OCI-LY7 (cell line): ENCODE measurements around the gene ACSL6. TPM values are rescaled to one million over a fixed set of nuclear protein-coding genes. Genes with fewer than 3 reads are reported as not detected.

Experiments used
- BruUV-seq: library from RNA; stranded (reverse); fragments of 400-500 nt; replicated peaks from 2 replicates; lab custom pipeline; 2021; lab: Mats Ljungman, UMichigan
- CTCF ChIA-PET: fragments of 300-600 bp; sonication (Branson Sonifier 250); formaldehyde crosslinking; loops from one replicate; lab custom pipeline; 2022; ENCODE audit warnings: antibody characterized with exemption; ENCODE audit not compliant: unreplicated experiment; lab: Charles Lee
- POLR2A ChIA-PET: fragments of 300-600 bp; sonication (Branson Sonifier 250); formaldehyde crosslinking; loops from one replicate; lab custom pipeline; 2022; ENCODE audit warnings: antibody characterized with exemption; lab: Charles Lee
- DNase-seq: peaks from one replicate; pipeline ENCODE4 v3.0.0-alpha.2; 2015; ENCODE audit warnings: low spot score
- H2AFZ ChIP-seq: fragments of 200-600 bp; sonication (generic), shearing (Covaris generic); 2 replicates; pipeline ENCODE4 v1.6.1; 2014; ENCODE audit warnings: mild to moderate bottlenecking, antibody characterized with exemption, low read length, moderate library complexity
- H3K27ac ChIP-seq: fragments of 200-600 bp; sonication (generic); 2 replicates; pipeline ENCODE4 v1.5.1; 2014; ENCODE audit warnings: mixed run types, low read depth, mild to moderate bottlenecking, moderate library complexity, low read length, inconsistent platforms; ENCODE audit not compliant: poor library complexity, severe bottlenecking
- H3K36me3 ChIP-seq: fragments of 200-600 bp; sonication (generic); 2 replicates; pipeline ENCODE4 v1.6.1; 2014; ENCODE audit warnings: mild to moderate bottlenecking, antibody characterized with exemption, low read length, moderate library complexity, mixed read lengths; ENCODE audit not compliant: insufficient read depth
- H3K4me1 ChIP-seq: fragments of 200-600 bp; sonication (generic); 2 replicates; pipeline ENCODE4 v1.5.1; 2014; ENCODE audit warnings: mild to moderate bottlenecking, low read length; ENCODE audit not compliant: insufficient read depth, poor library complexity, severe bottlenecking
- H3K4me2 ChIP-seq: fragments of 200-600 bp; sonication (generic); 2 replicates; pipeline ENCODE4 v1.6.1; 2014; ENCODE audit warnings: mild to moderate bottlenecking, low read length
- H3K4me3 ChIP-seq: fragments of 200-600 bp; sonication (generic); 2 replicates; pipeline ENCODE4 v1.5.1; 2014; ENCODE audit warnings: mild to moderate bottlenecking, low read depth, low read length; ENCODE audit not compliant: poor library complexity, severe bottlenecking
- H3K79me2 ChIP-seq: fragments of 200-600 bp; sonication (generic); 2 replicates; pipeline ENCODE4 v1.6.1; 2016; ENCODE audit warnings: low read depth, mild to moderate bottlenecking, low read length, moderate library complexity, mixed read lengths; ENCODE audit not compliant: insufficient read depth
- H3K9me2 ChIP-seq: fragments of 200-600 bp; sonication (generic); 2 replicates; pipeline ENCODE4 v1.6.1; 2016; ENCODE audit warnings: mild to moderate bottlenecking, low read length, mixed read lengths; ENCODE audit not compliant: insufficient read depth
- H3K9me3 ChIP-seq: fragments of 200-600 bp; sonication (generic); 2 replicates; pipeline ENCODE4 v1.6.1; 2014; ENCODE audit warnings: mild to moderate bottlenecking, mixed run types, low read length, mixed read lengths
- H4K20me1 ChIP-seq: fragments of 200-600 bp; sonication (generic); 2 replicates; pipeline ENCODE4 v1.6.1; 2014; ENCODE audit warnings: mild to moderate bottlenecking, antibody characterized with exemption, low read length, moderate library complexity, mixed read lengths; ENCODE audit not compliant: insufficient read depth
- CTCF ChIP-seq: fragments of 200-600 bp; sonication (generic); conservative IDR thresholded peaks from 2 replicates; pipeline ENCODE4 v1.5.1; 2014; ENCODE audit warnings: mild to moderate bottlenecking, antibody characterized with exemption, low read length, moderate library complexity, mixed read lengths
- EZH2phosphoT487 ChIP-seq: fragments of 200-600 bp; sonication (generic); IDR thresholded peaks from 2 replicates; pipeline ENCODE4 v1.6.1; 2018; ENCODE audit warnings: low read depth, borderline replicate concordance, mild to moderate bottlenecking, mixed run types, antibody characterized with exemption, low read length, moderate library complexity, mixed read lengths
- intact Hi-C: fragments of 100-400 bp; cut with micrococcal nuclease; formaldehyde crosslinking; loops from one replicate; pipeline ENCODE4 v1.10.0; 2022; ENCODE audit not compliant: unreplicated experiment
- total RNA-seq, 2 experiments: library from RNA; depleted of rRNA in 1 of 2; stranded (reverse); fragments of >200 nt in 1 of 2; shearing (Covaris generic) in 1 of 2; gene quantifications; 2 replicates each; pipeline ENCODE4 v1.2.3, GENCODE V29; 2014 to 2022

Gene ACSL6
- total RNA-seq, 2 experiments from 2014 or later = not detected

- Histone ChIP-seq H3K79me2 (no peaks in the 10 kb centered on the region), H3K4me1 (no peaks in the 10 kb centered on the region), H3K9me3 (no peaks in the 10 kb centered on the region), H4K20me1 (no peaks in the 10 kb centered on the region), H3K4me2 (no peak overlapping the region), H3K9me2 (no peaks in the 10 kb centered on the region), H3K27ac (no peak overlapping the region), H2AFZ (no peak overlapping the region), H3K4me3 (no peak overlapping the region), H3K36me3 (no peaks in the 10 kb centered on the region)
- BruUV-seq = no TSS peak
- ChIA-PET POLR2A (no interaction called here), CTCF (no interaction called here)
- TF ChIP-seq CTCF = no peak
- TF ChIP-seq EZH2phosphoT487 = no peak
- intact Hi-C loops = no loop called here
- DNase-seq = no peak
These were observed 13.4 kb upstream of the ACSL6 start for GRCh38 chr5:132024789-132025402.

DNA sequence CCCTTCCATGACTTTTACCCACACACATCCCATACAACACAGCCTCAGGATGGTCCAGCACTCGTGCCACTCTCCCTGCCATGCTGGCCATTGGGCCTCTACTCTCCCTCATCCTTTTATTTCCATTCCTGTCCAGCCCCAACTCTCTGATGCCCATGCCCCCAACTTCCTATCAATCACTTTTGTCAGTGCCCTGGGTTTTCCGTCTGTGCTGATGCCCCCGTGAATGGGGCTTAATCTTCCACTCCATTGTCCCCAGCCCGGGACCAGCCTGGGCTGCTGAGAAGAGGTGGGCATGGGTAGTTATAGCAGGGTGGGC, 12.6 kb upstream of the ACSL6 start:
- BruUV-seq = no TSS peak
- Histone ChIP-seq H4K20me1 (no peaks in the 10 kb centered on the region), H3K79me2 (no peaks in the 10 kb centered on the region), H3K27ac (no peak overlapping the region), H3K4me3 (no peak overlapping the region), H2AFZ (no peak overlapping the region), H3K9me3 (no peaks in the 10 kb centered on the region), H3K4me1 (no peaks in the 10 kb centered on the region), H3K9me2 (no peaks in the 10 kb centered on the region), H3K36me3 (no peaks in the 10 kb centered on the region), H3K4me2 (no peak overlapping the region)
- POLR2A ChIA-PET = no interaction called here
- intact Hi-C loops = no loop called here
- TF ChIP-seq CTCF (no peak), EZH2phosphoT487 (no peak)
- CTCF ChIA-PET = no interaction called here
- DNase-seq = no peak

- H3K4me1 ChIP-seq = no peaks in the 10 kb centered on the region
- H3K27ac ChIP-seq = no peak overlapping the region
- H4K20me1 ChIP-seq = no peaks in the 10 kb centered on the region
- intact Hi-C loops = no loop called here
- TF ChIP-seq EZH2phosphoT487 (no peak), CTCF (no peak)
- no peaks in the 10 kb centered on the region for H3K9me3 ChIP-seq
- no peaks in the 10 kb centered on the region for H3K9me2 ChIP-seq
- DNase-seq = no peak
- POLR2A ChIA-PET = no interaction called here
- H2AFZ ChIP-seq = no peak overlapping the region
- H3K4me2 ChIP-seq = no peak overlapping the region
- H3K79me2 ChIP-seq = no peaks in the 10 kb centered on the region
- H3K36me3 ChIP-seq = no peaks in the 10 kb centered on the region
- no peak overlapping the region for H3K4me3 ChIP-seq
- BruUV-seq = no TSS peak
- CTCF ChIA-PET = no interaction called here
These were observed 12.0 kb upstream of the ACSL6 start for GRCh38 chr5:132023258-132024116.
